Trophoblast cell (in vitro differentiated cells and primary cell): ENCODE results near the gene LPCAT3.
A peak's percentile ranks its signal among the peaks of the same experiment; 100 is the strongest.

Experiments used
- DNase-seq, 2 donors: peaks; one replicate each; pipeline ENCODE4 v3.0.0-alpha.2; 2016
- H2AFZ ChIP-seq: 2 replicates; pipeline ENCODE4 v1.6.1; 2013; ENCODE audit warnings: low read length, moderate library complexity, mild to moderate bottlenecking; ENCODE audit not compliant: insufficient read depth, poor library complexity
- H2AK5ac ChIP-seq: 2 replicates; pipeline ENCODE4 v1.6.1; 2013; ENCODE audit warnings: mild to moderate bottlenecking, low read length
- H2BK120ac ChIP-seq: 2 replicates; pipeline ENCODE4 v1.6.1; 2013; ENCODE audit warnings: low read length, mild to moderate bottlenecking, moderate library complexity; ENCODE audit not compliant: insufficient read depth, poor library complexity
- H2BK12ac ChIP-seq: 2 replicates; pipeline ENCODE4 v1.6.1; 2013; ENCODE audit warnings: mild to moderate bottlenecking, low read length, moderate library complexity
- H2BK5ac ChIP-seq: 2 replicates; pipeline ENCODE4 v1.6.1; 2013; ENCODE audit warnings: low read length, low read depth, moderate library complexity, mild to moderate bottlenecking; ENCODE audit not compliant: poor library complexity
- H3K14ac ChIP-seq: 2 replicates; pipeline ENCODE4 v1.6.1; 2013; ENCODE audit warnings: mild to moderate bottlenecking, low read length
- H3K18ac ChIP-seq: 2 replicates; pipeline ENCODE4 v1.6.1; 2013; ENCODE audit warnings: mild to moderate bottlenecking, low read length
- H3K23ac ChIP-seq: 2 replicates; pipeline ENCODE4 v1.6.1; 2013; ENCODE audit warnings: low read length
- H3K27ac ChIP-seq: 2 replicates; pipeline ENCODE4 v1.5.1; 2013; ENCODE audit warnings: low read depth, mild to moderate bottlenecking, inconsistent platforms, low read length, moderate library complexity
- H3K27me3 ChIP-seq: 2 replicates; pipeline ENCODE4 v1.6.1; 2013; ENCODE audit warnings: inconsistent platforms, mild to moderate bottlenecking, low read length, moderate library complexity; ENCODE audit not compliant: insufficient read depth
- H3K36me3 ChIP-seq, 2 experiments: 1 replicate in 1 of 2; 2 replicates in 1 of 2; pipeline ENCODE4 v1.6.1; 2013; ENCODE audit warnings: low read length in 2 of 2, mild to moderate bottlenecking in 2 of 2, moderate library complexity in 1 of 2; ENCODE audit not compliant: insufficient read depth in 2 of 2, control insufficient read depth in 1 of 2
- H3K4ac ChIP-seq: 2 replicates; pipeline ENCODE4 v1.6.1; 2013; ENCODE audit warnings: low read depth, mild to moderate bottlenecking, low read length, moderate library complexity
- H3K4me1 ChIP-seq, 2 experiments: 1 replicate in 1 of 2; 2 replicates in 1 of 2; pipeline ENCODE4 v1.6.1; 2013; ENCODE audit warnings: low read length in 2 of 2, mild to moderate bottlenecking in 2 of 2, moderate library complexity in 1 of 2; ENCODE audit not compliant: insufficient read depth in 2 of 2, control insufficient read depth in 1 of 2
- H3K4me2 ChIP-seq: 2 replicates; pipeline ENCODE4 v1.6.1; 2013; ENCODE audit warnings: inconsistent platforms, mild to moderate bottlenecking, low read length, moderate library complexity
- H3K4me3 ChIP-seq: 2 replicates; pipeline ENCODE4 v1.5.1; 2013; ENCODE audit warnings: mild to moderate bottlenecking, low read depth, low read length, inconsistent platforms
- H3K79me1 ChIP-seq: one replicate; pipeline ENCODE4 v1.6.1; 2013; ENCODE audit warnings: low read length
- H3K79me2 ChIP-seq: 2 replicates; pipeline ENCODE4 v1.6.1; 2013; ENCODE audit warnings: low read length, mild to moderate bottlenecking; ENCODE audit not compliant: control insufficient read depth, insufficient read depth, poor library complexity
- H3K9ac ChIP-seq: 2 replicates; pipeline ENCODE4 v1.6.1; 2013; ENCODE audit warnings: mild to moderate bottlenecking, low read length
- H3K9me3 ChIP-seq: 2 replicates; pipeline ENCODE4 v1.6.1; 2013; ENCODE audit warnings: low read depth, mild to moderate bottlenecking, control low read depth, inconsistent platforms, low read length; ENCODE audit not compliant: insufficient read depth
- H4K12ac ChIP-seq: 2 replicates; pipeline ENCODE4 v1.6.1; 2013; ENCODE audit warnings: low read depth, mild to moderate bottlenecking, low read length, moderate library complexity
- H4K8ac ChIP-seq: 2 replicates; pipeline ENCODE4 v1.6.1; 2013; ENCODE audit warnings: low read depth, mild to moderate bottlenecking, low read length, moderate library complexity
- H4K91ac ChIP-seq: one replicate; pipeline ENCODE4 v1.6.1; 2013; ENCODE audit warnings: low read depth, mild to moderate bottlenecking, low read length, moderate library complexity
- WGBS: extraction: QIAGEN DNeasy Blood & Tissue Kit; methylation state at CpG from one replicate; pipeline ENCODE4 v1.1.7; 2013; ENCODE audit warnings: missing lambda C conversion rate; ENCODE audit not compliant: insufficient read length, insufficient coverage; ENCODE audit errors: extremely low coverage; 5-methylcytosine and 5-hydroxymethylcytosine counted together

The LPCAT3 gene

DNA sequence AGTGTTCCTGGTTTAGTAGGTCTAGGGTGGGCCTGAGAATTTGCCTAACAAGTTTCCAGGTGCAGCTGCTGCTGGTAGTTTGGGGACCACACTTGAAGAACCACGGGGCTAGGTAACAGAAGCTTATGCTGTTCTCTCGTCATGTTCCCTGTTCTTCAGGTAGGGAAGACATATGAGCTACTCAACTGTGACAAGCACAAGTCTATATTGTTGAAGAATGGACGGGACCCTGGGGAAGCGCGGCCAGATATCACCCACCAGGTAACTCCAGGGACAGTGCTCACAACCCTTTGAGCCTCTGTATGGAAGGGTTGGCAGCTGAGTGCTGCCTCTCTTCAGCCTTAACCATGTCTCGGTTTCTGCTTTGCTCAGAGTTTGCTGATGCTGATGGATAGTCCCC lies 44.1 kb downstream of the LPCAT3 start:
- H3K4me1 ChIP-seq: peaks cover 11 to 17% of the 10 kb centered on the region in 2 experiments
- no peak overlapping the region for H4K91ac ChIP-seq
- peak overlapping the region; percentile 19 for H3K9ac ChIP-seq
- DNase-seq: no peak
- H3K4me2 ChIP-seq: no peak overlapping the region
- no peak overlapping the region for H4K12ac ChIP-seq
- H3K9me3 ChIP-seq: no peaks in the 10 kb centered on the region
- H2BK5ac ChIP-seq: no peak overlapping the region
- no peak overlapping the region for H2BK120ac ChIP-seq
- H2AK5ac ChIP-seq: no peak overlapping the region
- no peak overlapping the region for H2BK12ac ChIP-seq
- peaks cover 10% of the 10 kb centered on the region for H3K79me2 ChIP-seq
- no peak overlapping the region for H4K8ac ChIP-seq
- no peak overlapping the region for H3K27ac ChIP-seq
- H3K4ac ChIP-seq: no peak overlapping the region
- no CpG with 5 or more reads among the region's 6 CpGs for WGBS
- H3K36me3 ChIP-seq: peaks cover 29 to 49% of the 10 kb centered on the region in 2 experiments
- H3K14ac ChIP-seq: no peak overlapping the region
- peaks cover 9% of the 10 kb centered on the region for H3K79me1 ChIP-seq
- no peak overlapping the region for H3K18ac ChIP-seq
- no peaks in the 10 kb centered on the region for H3K27me3 ChIP-seq
- no peak overlapping the region for H3K4me3 ChIP-seq
- no peak overlapping the region for H2AFZ ChIP-seq
- H3K23ac ChIP-seq: no peak overlapping the region

DNA sequence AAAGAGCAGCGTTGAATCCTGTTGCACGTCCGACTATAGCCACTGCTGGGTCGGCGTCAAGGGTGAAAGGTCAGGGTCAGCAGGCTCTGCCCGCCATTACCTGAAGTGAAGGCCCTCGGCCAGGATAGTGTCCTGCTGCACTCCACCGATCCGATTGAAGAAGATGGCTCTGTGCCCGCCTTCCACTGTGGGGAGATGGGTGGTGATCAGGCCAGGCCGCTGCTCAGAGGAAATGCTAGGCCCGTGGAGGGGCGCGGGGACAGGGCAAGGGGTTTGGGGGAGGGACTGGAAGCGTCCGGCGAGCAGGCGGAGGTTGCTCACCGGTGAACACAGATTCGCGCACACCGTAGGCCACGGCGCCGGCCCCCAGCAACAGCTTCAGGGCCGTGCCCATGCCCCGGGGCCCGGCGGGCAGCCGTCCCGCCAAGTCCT lies 48.2 kb downstream of the LPCAT3 start:
- H3K4me3 ChIP-seq: peak overlapping the region; percentile 93
- H2BK120ac ChIP-seq: peak overlapping the region; percentile 57
- peaks cover 3% of the 10 kb centered on the region for H3K9me3 ChIP-seq
- H2BK12ac ChIP-seq: no peak overlapping the region
- peak overlapping the region; percentile 47 for H3K27ac ChIP-seq
- no peak overlapping the region for H3K23ac ChIP-seq
- H3K18ac ChIP-seq: peak overlapping the region; percentile 87
- H4K91ac ChIP-seq: peak overlapping the region; percentile 94
- H3K79me1 ChIP-seq: peaks cover 9% of the 10 kb centered on the region
- peaks cover 3 to 5% of the 10 kb centered on the region in 2 experiments for H3K4me1 ChIP-seq
- H3K4me2 ChIP-seq: peak overlapping the region; percentile 99
- H2AK5ac ChIP-seq: peak overlapping the region; percentile 82
- peak overlapping the region; percentile 71 for H4K12ac ChIP-seq
- WGBS: no CpG with 5 or more reads among the region's 31 CpGs
- H3K14ac ChIP-seq: peak overlapping the region; percentile 88
- H3K4ac ChIP-seq: peak overlapping the region; percentile 25
- peaks cover 32 to 49% of the 10 kb centered on the region in 2 experiments for H3K36me3 ChIP-seq
- H2BK5ac ChIP-seq: peak overlapping the region; percentile 52
- peak in 1 of 2 donors; percentile 27 for DNase-seq
- peak overlapping the region; percentile 53 for H2AFZ ChIP-seq
- peak overlapping the region; percentile 95 for H4K8ac ChIP-seq
- H3K9ac ChIP-seq: peak overlapping the region; percentile 97
- peaks cover 10% of the 10 kb centered on the region for H3K79me2 ChIP-seq
- no peaks in the 10 kb centered on the region for H3K27me3 ChIP-seq

DNA sequence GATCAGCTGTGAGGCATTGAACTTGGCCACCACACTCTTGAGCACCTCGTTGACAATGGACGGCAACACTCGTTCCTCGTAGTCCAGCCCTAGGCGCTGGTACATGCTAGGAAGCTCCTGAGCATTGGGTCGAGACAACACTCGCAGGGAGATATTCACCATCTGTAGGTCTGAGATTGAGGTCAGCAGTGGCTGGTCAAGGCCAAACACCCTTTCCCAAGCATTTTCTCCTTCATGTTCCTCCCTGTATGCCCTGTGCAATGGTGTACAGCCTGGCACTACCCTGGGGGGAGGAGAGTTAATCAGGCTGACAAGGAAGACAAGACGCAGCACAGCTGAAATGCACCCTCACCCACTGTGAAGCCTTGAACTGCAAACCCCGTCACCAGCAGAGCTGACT lies 49.9 kb downstream of the LPCAT3 start:
- Histone ChIP-seq H3K9ac (peak overlapping the region; percentile 36), H4K91ac (no peak overlapping the region), H2BK120ac (no peak overlapping the region), H3K79me2 (peaks cover 19% of the 10 kb centered on the region), H3K4me1 (peaks cover 6 to 13% of the 10 kb centered on the region in 2 experiments), H2BK5ac (no peak overlapping the region), H4K8ac (no peak overlapping the region), H3K14ac (no peak overlapping the region), H3K4me3 (no peak overlapping the region), H3K9me3 (peaks cover 3% of the 10 kb centered on the region), H3K27me3 (no peaks in the 10 kb centered on the region), H3K27ac (no peak overlapping the region), H3K36me3 (peaks cover 32 to 45% of the 10 kb centered on the region in 2 experiments), H3K18ac (no peak overlapping the region), H3K4me2 (peak overlapping the region; percentile 54), H3K4ac (no peak overlapping the region), H2AFZ (no peak overlapping the region), H3K23ac (peak overlapping the region; percentile 56), H2BK12ac (no peak overlapping the region), H3K79me1 (peaks cover 14% of the 10 kb centered on the region), H4K12ac (no peak overlapping the region), H2AK5ac (no peak overlapping the region)
- no CpG with 5 or more reads among the region's 9 CpGs for WGBS
- no peak for DNase-seq

DNA sequence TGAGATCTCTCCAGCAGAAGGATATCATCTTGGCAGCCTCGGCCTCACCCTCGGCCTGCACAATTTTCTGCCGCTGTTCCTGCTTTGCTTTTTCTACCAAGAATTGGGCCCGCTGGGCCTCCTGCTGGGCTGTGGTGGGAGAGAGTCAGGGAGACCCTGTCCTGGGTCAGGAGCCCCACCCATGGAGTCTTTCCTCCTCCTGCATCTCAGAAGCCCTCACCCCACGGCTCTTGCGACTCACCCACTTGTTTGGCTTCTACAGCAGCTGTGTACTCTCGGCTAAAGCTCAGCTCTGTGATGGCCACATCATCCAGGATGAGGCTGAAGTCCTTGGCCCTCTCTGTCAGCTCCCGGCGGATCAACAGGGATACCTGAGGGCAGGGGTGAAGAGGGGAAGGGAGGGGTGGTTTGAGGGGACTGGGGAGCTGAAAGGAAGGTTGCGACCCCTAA lies 50.6 kb downstream of the LPCAT3 start:
- Histone ChIP-seq H3K23ac (no peak overlapping the region), H3K9me3 (peaks cover 5% of the 10 kb centered on the region), H3K9ac (no peak overlapping the region), H4K91ac (no peak overlapping the region), H3K36me3 (peaks cover 32 to 45% of the 10 kb centered on the region in 2 experiments), H2BK12ac (no peak overlapping the region), H3K4me1 (peaks cover 8 to 14% of the 10 kb centered on the region in 2 experiments), H3K27me3 (no peaks in the 10 kb centered on the region), H2BK5ac (no peak overlapping the region), H3K18ac (no peak overlapping the region), H3K79me1 (peaks cover 21% of the 10 kb centered on the region), H2AFZ (no peak overlapping the region), H3K79me2 (peaks cover 25% of the 10 kb centered on the region), H3K27ac (no peak overlapping the region), H3K4me3 (no peak overlapping the region), H3K4me2 (no peak overlapping the region), H3K4ac (no peak overlapping the region), H2AK5ac (no peak overlapping the region), H4K12ac (peak overlapping the region; percentile 16), H3K14ac (no peak overlapping the region), H4K8ac (no peak overlapping the region), H2BK120ac (no peak overlapping the region)
- no peak for DNase-seq
- WGBS: no CpG with 5 or more reads among the region's 10 CpGs
